Neural cell (in vitro differentiated cells): ENCODE measurements around the gene SETD6. TPM values are rescaled to one million over a fixed set of nuclear protein-coding genes. Genes with fewer than 3 reads are reported as not detected.

Source experiments
- H2AFZ ChIP-seq: fragments of 200-600, 300-800 bp; sonication (generic), shearing (Covaris generic); 2 replicates; pipeline ENCODE4 v1.6.0; 2014; ENCODE audit warnings: low read depth, mild to moderate bottlenecking, antibody characterized with exemption, low read length, moderate library complexity
- H3F3A ChIP-seq: fragments of 200-600 bp; shearing (Covaris generic); 2 replicates; pipeline ENCODE4 v1.6.1; 2016; ENCODE audit warnings: mild to moderate bottlenecking, moderate library complexity, mixed read lengths, antibody characterized with exemption, low read length; ENCODE audit not compliant: insufficient read depth, poor library complexity, severe bottlenecking
- H3K27ac ChIP-seq: fragments of 200-600, 300-800 bp; sonication (generic), shearing (Covaris generic); 2 replicates; pipeline ENCODE4 v1.5.1; 2014; ENCODE audit warnings: mild to moderate bottlenecking, low read length, moderate library complexity
- H3K27me3 ChIP-seq: fragments of 300-800, 200-600 bp; sonication (generic), shearing (Covaris generic); 2 replicates; pipeline ENCODE4 v1.6.0; 2014; ENCODE audit warnings: mild to moderate bottlenecking, low read depth, low read length, moderate library complexity; ENCODE audit not compliant: insufficient read depth
- H3K36me3 ChIP-seq: fragments of 300-800, 200-600 bp; sonication (generic), shearing (Covaris generic); 2 replicates; pipeline ENCODE4 v1.5.1; 2014; ENCODE audit warnings: mild to moderate bottlenecking, antibody characterized with exemption, low read length, moderate library complexity; ENCODE audit not compliant: insufficient read depth
- H3K4me2 ChIP-seq: fragments of 300-800, 200-600 bp; sonication (generic), shearing (Covaris generic); 2 replicates; pipeline ENCODE4 v1.6.0; 2014; ENCODE audit warnings: mild to moderate bottlenecking, low read length
- H3K4me3 ChIP-seq: fragments of 300-800, 200-600 bp; sonication (generic), shearing (Covaris generic); 2 replicates; pipeline ENCODE4 v1.5.1; 2014; ENCODE audit warnings: mild to moderate bottlenecking, low read length, moderate library complexity
- H3K79me2 ChIP-seq: fragments of 200-600 bp; shearing (Covaris generic); replicated peaks from 2 replicates; pipeline ENCODE4 v1.6.0; 2014; ENCODE audit warnings: mild to moderate bottlenecking, low read length, moderate library complexity; ENCODE audit not compliant: insufficient read depth
- H3K9ac ChIP-seq: fragments of 300-800, 200-600 bp; sonication (generic), shearing (Covaris generic); 2 replicates; pipeline ENCODE4 v1.6.1; 2016; ENCODE audit warnings: mild to moderate bottlenecking, low read length, mixed read lengths
- H3K9me2 ChIP-seq: fragments of 200-600 bp; shearing (Covaris generic); 2 replicates; pipeline ENCODE4 v1.6.1; 2016; ENCODE audit warnings: mild to moderate bottlenecking, low read length, mixed read lengths; ENCODE audit not compliant: insufficient read depth
- H3K9me3 ChIP-seq: fragments of 200-600, 300-800 bp; sonication (generic), shearing (Covaris generic); 2 replicates; pipeline ENCODE4 v1.6.1; 2016; ENCODE audit warnings: mild to moderate bottlenecking, mixed run types, low read length, moderate library complexity, mixed read lengths
- H4K20me1 ChIP-seq: fragments of 200-600 bp; shearing (Covaris generic); 2 replicates; pipeline ENCODE4 v1.6.1; 2016; ENCODE audit warnings: mild to moderate bottlenecking, mixed run types; ENCODE audit not compliant: insufficient read depth
- EP300 ChIP-seq: fragments of 450-650 bp; conservative IDR thresholded peaks from 2 replicates; pipeline ENCODE4 v1.6.1; 2014; ENCODE audit warnings: antibody characterized with exemption, mild to moderate bottlenecking, moderate library complexity; ENCODE audit not compliant: poor library complexity, severe bottlenecking
- EZH2 ChIP-seq: fragments of 200-600, 300-800 bp; shearing (Covaris generic), sonication (generic); IDR thresholded peaks from 2 replicates; pipeline ENCODE4 v1.6.1; 2014; ENCODE audit warnings: antibody characterized with exemption, low read length, borderline replicate concordance, mild to moderate bottlenecking; ENCODE audit not compliant: insufficient read depth, poor library complexity, severe bottlenecking
- MXI1 ChIP-seq: fragments of 450-650 bp; conservative IDR thresholded peaks from 2 replicates; pipeline ENCODE4 v1.6.1; 2014; ENCODE audit warnings: antibody characterized with exemption, mild to moderate bottlenecking; ENCODE audit not compliant: poor library complexity, severe bottlenecking
- POLR2AphosphoS5 ChIP-seq: IDR thresholded peaks from 2 replicates; pipeline ENCODE4 v1.6.1; 2012
- RAD21 ChIP-seq: fragments of 450-650 bp; conservative IDR thresholded peaks from 2 replicates; pipeline ENCODE4 v1.6.1; 2014; ENCODE audit warnings: antibody characterized with exemption, mild to moderate bottlenecking, moderate library complexity
- SMC3 ChIP-seq: fragments of 450-650 bp; conservative IDR thresholded peaks from 2 replicates; pipeline ENCODE4 v1.6.1; 2014; ENCODE audit warnings: antibody characterized with exemption, mild to moderate bottlenecking, moderate library complexity; ENCODE audit not compliant: poor library complexity
- TAF1 ChIP-seq: IDR thresholded peaks from 2 replicates; pipeline ENCODE4 v1.6.1; 2012; ENCODE audit warnings: low read depth
- polyA plus RNA-seq: library from polyadenylated mRNA; depleted of rRNA; stranded (reverse); fragments of >200 nt; gene quantifications from 2 replicates; pipeline ENCODE4 v1.2.3, GENCODE V29; 2014
- TF ChIP-seq, protein P1 (sequence below): IDR thresholded peaks from 2 replicates; pipeline ENCODE4 v1.6.1; 2012; ENCODE audit warnings: borderline replicate concordance
- TF ChIP-seq, protein P2 (sequence below): fragments of 450-650 bp; IDR thresholded peaks from 2 replicates; pipeline ENCODE4 v1.5.1; 2014; ENCODE audit warnings: antibody characterized with exemption, mild to moderate bottlenecking, moderate library complexity; ENCODE audit not compliant: poor library complexity, severe bottlenecking

Gene SETD6
- polyA plus RNA-seq, 1 donor from 2014 or later = 61.2 TPM

GRCh38 chr16:58497935-58498334 is 17.4 kb upstream of the SETD6 start:
- H4K20me1 ChIP-seq = peaks cover 4% of the 10 kb centered on the region
- TF ChIP-seq, protein P1, sequence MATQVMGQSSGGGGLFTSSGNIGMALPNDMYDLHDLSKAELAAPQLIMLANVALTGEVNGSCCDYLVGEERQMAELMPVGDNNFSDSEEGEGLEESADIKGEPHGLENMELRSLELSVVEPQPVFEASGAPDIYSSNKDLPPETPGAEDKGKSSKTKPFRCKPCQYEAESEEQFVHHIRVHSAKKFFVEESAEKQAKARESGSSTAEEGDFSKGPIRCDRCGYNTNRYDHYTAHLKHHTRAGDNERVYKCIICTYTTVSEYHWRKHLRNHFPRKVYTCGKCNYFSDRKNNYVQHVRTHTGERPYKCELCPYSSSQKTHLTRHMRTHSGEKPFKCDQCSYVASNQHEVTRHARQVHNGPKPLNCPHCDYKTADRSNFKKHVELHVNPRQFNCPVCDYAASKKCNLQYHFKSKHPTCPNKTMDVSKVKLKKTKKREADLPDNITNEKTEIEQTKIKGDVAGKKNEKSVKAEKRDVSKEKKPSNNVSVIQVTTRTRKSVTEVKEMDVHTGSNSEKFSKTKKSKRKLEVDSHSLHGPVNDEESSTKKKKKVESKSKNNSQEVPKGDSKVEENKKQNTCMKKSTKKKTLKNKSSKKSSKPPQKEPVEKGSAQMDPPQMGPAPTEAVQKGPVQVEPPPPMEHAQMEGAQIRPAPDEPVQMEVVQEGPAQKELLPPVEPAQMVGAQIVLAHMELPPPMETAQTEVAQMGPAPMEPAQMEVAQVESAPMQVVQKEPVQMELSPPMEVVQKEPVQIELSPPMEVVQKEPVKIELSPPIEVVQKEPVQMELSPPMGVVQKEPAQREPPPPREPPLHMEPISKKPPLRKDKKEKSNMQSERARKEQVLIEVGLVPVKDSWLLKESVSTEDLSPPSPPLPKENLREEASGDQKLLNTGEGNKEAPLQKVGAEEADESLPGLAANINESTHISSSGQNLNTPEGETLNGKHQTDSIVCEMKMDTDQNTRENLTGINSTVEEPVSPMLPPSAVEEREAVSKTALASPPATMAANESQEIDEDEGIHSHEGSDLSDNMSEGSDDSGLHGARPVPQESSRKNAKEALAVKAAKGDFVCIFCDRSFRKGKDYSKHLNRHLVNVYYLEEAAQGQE = no peak
- TF ChIP-seq EP300 (no peak), TAF1 (no peak), EZH2 (no peak), MXI1 (no peak), POLR2AphosphoS5 (no peak), RAD21 (no peak), SMC3 (no peak)
- TF ChIP-seq, protein P2, sequence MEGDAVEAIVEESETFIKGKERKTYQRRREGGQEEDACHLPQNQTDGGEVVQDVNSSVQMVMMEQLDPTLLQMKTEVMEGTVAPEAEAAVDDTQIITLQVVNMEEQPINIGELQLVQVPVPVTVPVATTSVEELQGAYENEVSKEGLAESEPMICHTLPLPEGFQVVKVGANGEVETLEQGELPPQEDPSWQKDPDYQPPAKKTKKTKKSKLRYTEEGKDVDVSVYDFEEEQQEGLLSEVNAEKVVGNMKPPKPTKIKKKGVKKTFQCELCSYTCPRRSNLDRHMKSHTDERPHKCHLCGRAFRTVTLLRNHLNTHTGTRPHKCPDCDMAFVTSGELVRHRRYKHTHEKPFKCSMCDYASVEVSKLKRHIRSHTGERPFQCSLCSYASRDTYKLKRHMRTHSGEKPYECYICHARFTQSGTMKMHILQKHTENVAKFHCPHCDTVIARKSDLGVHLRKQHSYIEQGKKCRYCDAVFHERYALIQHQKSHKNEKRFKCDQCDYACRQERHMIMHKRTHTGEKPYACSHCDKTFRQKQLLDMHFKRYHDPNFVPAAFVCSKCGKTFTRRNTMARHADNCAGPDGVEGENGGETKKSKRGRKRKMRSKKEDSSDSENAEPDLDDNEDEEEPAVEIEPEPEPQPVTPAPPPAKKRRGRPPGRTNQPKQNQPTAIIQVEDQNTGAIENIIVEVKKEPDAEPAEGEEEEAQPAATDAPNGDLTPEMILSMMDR = no peak
- no peaks in the 10 kb centered on the region for H3K9me2 ChIP-seq
- no peaks in the 10 kb centered on the region for H3K27me3 ChIP-seq
- no peak overlapping the region for H2AFZ ChIP-seq
- no peak overlapping the region for H3K4me2 ChIP-seq
- H3K27ac ChIP-seq = peak overlapping the region; percentile 100
- peaks cover 25% of the 10 kb centered on the region for H3F3A ChIP-seq
- H3K36me3 ChIP-seq = no peaks in the 10 kb centered on the region
- H3K79me2 ChIP-seq = peaks cover 38% of the 10 kb centered on the region
- no peaks in the 10 kb centered on the region for H3K9me3 ChIP-seq
- no peak overlapping the region for H3K4me3 ChIP-seq
- H3K9ac ChIP-seq = peak overlapping the region; percentile 90

DNA sequence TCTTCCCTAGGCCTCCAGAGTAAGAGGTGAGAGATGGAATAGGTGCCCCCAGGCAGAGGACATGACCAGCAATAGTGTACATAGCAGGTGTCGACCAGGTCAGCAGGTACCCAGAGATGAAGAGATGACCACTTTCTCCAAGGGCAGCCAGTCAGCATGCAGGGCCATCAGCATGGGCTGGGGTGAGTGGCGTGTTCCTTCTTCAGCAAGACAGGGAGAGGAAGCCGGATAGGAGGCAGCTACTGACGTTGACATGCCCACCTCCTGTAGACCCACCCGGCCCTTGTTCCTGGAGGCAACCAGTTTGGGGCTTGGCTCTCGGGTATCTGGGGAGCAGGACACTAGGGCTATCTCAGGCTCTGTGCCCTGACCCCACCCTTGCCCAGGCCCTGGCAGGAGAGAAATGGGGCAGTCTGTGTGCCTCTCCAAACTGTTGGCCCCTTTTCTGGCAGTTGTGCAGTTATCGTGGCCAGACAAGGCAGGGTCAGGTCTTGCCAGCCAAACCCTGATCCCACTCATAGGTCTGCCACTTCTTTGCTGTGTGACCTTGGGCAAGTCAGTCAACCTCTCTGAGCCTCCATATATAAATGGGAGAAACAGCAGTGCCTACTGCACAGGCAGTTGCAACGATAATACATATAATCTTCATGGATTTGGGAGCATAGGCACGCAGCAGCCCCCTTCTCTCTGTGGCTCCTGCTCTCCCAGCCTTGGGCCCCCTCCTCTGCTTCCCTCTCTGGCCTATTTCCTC is 16.8 kb upstream of the SETD6 start:
- Histone ChIP-seq H3K9me2 (no peaks in the 10 kb centered on the region), H3F3A (peaks cover 25% of the 10 kb centered on the region), H4K20me1 (peaks cover 4% of the 10 kb centered on the region), H3K4me3 (peak overlapping the region; percentile 76), H2AFZ (no peak overlapping the region), H3K9me3 (no peaks in the 10 kb centered on the region), H3K4me2 (no peak overlapping the region), H3K27me3 (no peaks in the 10 kb centered on the region), H3K9ac (peak overlapping the region; percentile 90), H3K36me3 (no peaks in the 10 kb centered on the region), H3K27ac (peak overlapping the region; percentile 100), H3K79me2 (peaks cover 41% of the 10 kb centered on the region)
- TF ChIP-seq EZH2 (no peak), EP300 (no peak)
- TF ChIP-seq, protein P2 = no peak
